Skeletal muscle tissue (tissue), 4 donors: ENCODE data around the gene EEF2KMT. TPM values are rescaled to one million over a fixed set of nuclear protein-coding genes. Genes with fewer than 3 reads are reported as not detected.
A peak's percentile ranks its signal among the peaks of the same experiment; 100 is the strongest.

Source experiments
- H3K27ac ChIP-seq: one replicate; pipeline ENCODE4 v1.7.0; 2013; ENCODE audit warnings: mild to moderate bottlenecking, low read depth, low read length, inconsistent platforms
- H3K27me3 ChIP-seq, 3 donors: one replicate each; pipeline ENCODE4 v1.7.0; 2013; ENCODE audit warnings: low read length in 3 of 3; ENCODE audit not compliant: control insufficient read depth in 3 of 3, insufficient read depth in 3 of 3
- H3K36me3 ChIP-seq, 3 donors: one replicate each; pipeline ENCODE4 v1.7.0; 2013; ENCODE audit warnings: low read length in 3 of 3; ENCODE audit not compliant: control insufficient read depth in 3 of 3, insufficient read depth in 3 of 3
- H3K4me1 ChIP-seq, 3 donors: one replicate each; pipeline ENCODE4 v1.7.0; 2013; ENCODE audit warnings: low read length in 3 of 3, mild to moderate bottlenecking in 3 of 3; ENCODE audit not compliant: control insufficient read depth in 3 of 3, insufficient read depth in 3 of 3
- H3K4me3 ChIP-seq, 3 donors: one replicate each; pipeline ENCODE4 v1.7.0; 2013; ENCODE audit warnings: low read length in 3 of 3
- H3K9ac ChIP-seq, 3 donors: one replicate each; pipeline ENCODE4 v1.7.0; 2013; ENCODE audit warnings: low read length in 3 of 3, mild to moderate bottlenecking in 3 of 3, moderate library complexity in 2 of 3, low read depth in 1 of 3
- H3K9me3 ChIP-seq, 3 donors: one replicate each; pipeline ENCODE4 v1.7.0; 2013; ENCODE audit warnings: low read length in 3 of 3; ENCODE audit not compliant: control insufficient read depth in 3 of 3
- total RNA-seq: library from RNA; depleted of rRNA; stranded (reverse); fragments of >200 nt; gene quantifications from one replicate; pipeline ENCODE4 v1.2.3, GENCODE V29; 2014
- donor health status: Osteomylitis.

Gene EEF2KMT
- total RNA-seq, 1 donor from 2014 or later: 5.7 TPM

DNA sequence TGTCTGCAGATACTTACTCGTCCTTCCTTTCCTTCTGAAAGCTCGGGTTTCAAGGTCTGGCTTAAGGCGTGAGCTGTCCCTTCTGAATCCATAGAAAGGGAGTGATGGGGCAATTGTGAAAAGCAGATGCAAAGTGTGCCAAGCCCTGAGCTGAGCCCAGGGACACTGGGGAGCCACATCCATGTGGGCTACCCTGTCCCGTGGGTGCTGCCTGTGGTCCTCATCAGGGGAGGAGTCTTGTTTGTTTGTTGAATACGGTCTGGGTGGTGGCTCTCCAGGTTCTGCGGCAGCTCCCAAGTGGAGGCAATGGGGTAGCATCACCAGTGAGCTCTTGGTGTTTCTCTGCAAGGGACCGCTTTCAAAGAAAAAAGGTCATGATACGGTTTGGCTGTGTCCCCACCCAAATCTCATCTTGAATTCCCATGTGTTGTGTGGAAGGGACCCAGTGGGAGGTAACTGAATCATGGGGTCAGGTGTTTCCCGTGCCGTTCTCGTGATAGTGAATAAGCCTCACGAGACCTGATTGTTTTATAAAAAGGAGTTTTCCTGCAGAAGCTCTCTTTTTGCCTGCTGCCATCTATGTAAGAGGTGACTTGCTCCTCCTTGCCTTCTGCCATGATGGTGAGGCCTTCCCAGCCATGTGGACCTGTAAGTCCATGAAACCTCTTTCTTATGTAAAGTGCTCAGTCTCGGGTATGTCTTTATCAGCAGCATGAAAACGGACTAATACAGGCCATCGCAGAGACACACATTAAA lies 27.0 kb downstream of the EEF2KMT start:
- peaks cover 10 to 14% (median 13%) of the 10 kb centered on the region in 3 donors for H3K36me3 ChIP-seq

GRCh38 chr16:5069854-5070253 lies 27.7 kb downstream of the EEF2KMT start:
- Histone ChIP-seq H3K36me3 (peaks cover 4 to 9% (median 7%) of the 10 kb centered on the region in 3 donors), H3K9ac (no peak overlapping the region), H3K27ac (no peak overlapping the region), H3K4me1 (peaks cover 11 to 20% (median 15%) of the 10 kb centered on the region in 3 donors), H3K4me3 (no peak overlapping the region), H3K9me3 (no peaks in the 10 kb centered on the region), H3K27me3 (peaks cover 0 to under 1% (median 0%) of the 10 kb centered on the region in 3 donors)

More for the DNA sequence above, 27.0 kb downstream of the EEF2KMT start:
- Histone ChIP-seq H3K4me3 (peak overlapping the region in 1 of 3 donors; percentile 86), H3K4me1 (peaks cover 11 to 20% (median 15%) of the 10 kb centered on the region in 3 donors), H3K9ac (no peak overlapping the region), H3K27ac (peak overlapping the region; percentile 73), H3K9me3 (no peaks in the 10 kb centered on the region), H3K27me3 (no peaks in the 10 kb centered on the region)

DNA sequence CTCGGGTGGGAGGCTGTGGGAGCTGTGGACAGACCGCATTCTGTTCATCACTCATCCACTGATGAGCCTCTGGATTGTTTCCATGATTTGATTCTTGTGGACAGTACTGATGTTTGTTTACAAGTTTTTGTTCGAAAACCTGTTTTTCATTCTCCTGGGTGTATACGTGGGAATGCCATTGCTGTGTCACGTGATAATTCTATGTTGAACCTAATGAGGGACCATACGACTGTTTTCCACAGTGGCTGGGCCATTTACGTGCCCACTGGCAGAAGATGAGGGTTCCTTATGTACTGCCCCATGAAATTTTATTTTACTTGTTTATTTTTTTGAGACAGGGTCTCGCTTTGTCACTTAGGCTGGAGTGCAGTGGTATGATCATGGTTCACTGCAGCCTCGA lies 28.5 kb downstream of the EEF2KMT start:
- Histone ChIP-seq H3K4me1 (peaks cover 11 to 20% (median 15%) of the 10 kb centered on the region in 3 donors), H3K9ac (no peak overlapping the region), H3K9me3 (no peaks in the 10 kb centered on the region), H3K27me3 (peaks cover 0 to 5% (median 0%) of the 10 kb centered on the region in 3 donors), H3K36me3 (peaks cover 0 to 9% (median 0%) of the 10 kb centered on the region in 3 donors), H3K27ac (no peak overlapping the region), H3K4me3 (no peak overlapping the region)

GRCh38 chr16:5066511-5066910 lies 31.1 kb downstream of the EEF2KMT start:
- no peaks in the 10 kb centered on the region for H3K36me3 ChIP-seq
- H3K4me3 ChIP-seq: no peak overlapping the region
- H3K27me3 ChIP-seq: peaks cover 0 to 8% (median 0%) of the 10 kb centered on the region in 3 donors
- no peaks in the 10 kb centered on the region for H3K9me3 ChIP-seq
- no peak overlapping the region for H3K9ac ChIP-seq
- H3K27ac ChIP-seq: no peak overlapping the region
- H3K4me1 ChIP-seq: peaks cover 4% of the 10 kb centered on the region in 3 donors

DNA sequence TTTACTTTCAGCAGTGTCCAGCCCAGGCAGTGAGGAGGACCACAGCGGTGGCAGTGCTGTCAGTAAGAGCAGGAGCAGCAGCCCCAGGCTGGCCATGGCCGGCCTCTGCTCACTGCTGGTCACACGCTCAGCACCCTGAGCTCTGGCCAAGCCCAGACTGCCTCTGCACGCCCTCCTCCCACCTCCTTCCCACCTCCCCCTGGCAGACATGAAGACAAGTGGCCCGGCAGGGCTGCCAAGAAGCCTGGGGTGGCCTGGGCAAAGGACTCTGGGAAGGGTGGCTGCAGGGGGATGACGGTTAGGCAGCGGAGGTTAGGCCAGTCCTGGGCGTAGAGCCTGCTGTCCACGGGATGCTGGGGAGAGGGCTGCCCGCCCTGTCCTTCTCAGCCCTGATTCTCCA lies 31.8 kb downstream of the EEF2KMT start, which contains the start of gene C16orf89:
TSS of gene C16orf89 (minus strand) at position 144 of the 400 bp plus-strand sequence. CDS start at position 96, 48 bp downstream.
- no peak within 1 kb of the TSS for H3K9ac ChIP-seq
- no peaks in the 10 kb centered on the region for H3K36me3 ChIP-seq
- H3K9me3 ChIP-seq: no peaks in the 10 kb centered on the region
- H3K27me3 ChIP-seq: peaks cover 0 to 8% (median 0%) of the 10 kb centered on the region in 3 donors
- H3K4me3 ChIP-seq: no peak within 1 kb of the TSS
- no peak within 1 kb of the TSS for H3K27ac ChIP-seq
- H3K4me1 ChIP-seq: no peaks in the 10 kb centered on the region

DNA sequence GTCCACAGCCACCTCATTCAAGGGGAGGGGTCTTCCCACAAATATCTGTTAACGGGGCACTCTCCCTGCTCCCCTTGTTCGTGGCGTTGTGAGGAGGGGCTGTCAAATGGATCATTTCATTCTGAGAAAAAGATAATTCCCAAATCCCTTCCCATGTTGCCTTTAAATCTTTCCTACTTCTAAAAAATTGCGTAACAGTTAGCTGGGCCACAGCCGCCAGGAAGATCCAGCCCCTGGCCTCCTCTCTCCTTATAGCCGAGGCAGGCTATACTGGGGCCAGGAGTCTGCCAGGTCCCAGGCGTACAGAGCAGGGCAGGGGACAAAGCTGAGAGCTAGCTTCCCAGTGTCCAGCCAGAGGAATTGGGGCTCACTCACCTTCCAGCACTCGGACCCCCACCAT lies 32.3 kb downstream of the EEF2KMT start:
- Histone ChIP-seq H3K4me1 (no peaks in the 10 kb centered on the region), H3K9me3 (no peaks in the 10 kb centered on the region), H3K9ac (no peak overlapping the region), H3K27ac (no peak overlapping the region), H3K27me3 (peaks cover 0 to 10% (median 0%) of the 10 kb centered on the region in 3 donors), H3K4me3 (no peak overlapping the region), H3K36me3 (no peaks in the 10 kb centered on the region)

GRCh38 chr16:5064915-5065314 lies 32.7 kb downstream of the EEF2KMT start:
- Histone ChIP-seq H3K9me3 (no peaks in the 10 kb centered on the region), H3K27me3 (peaks cover 0 to 11% (median 0%) of the 10 kb centered on the region in 3 donors), H3K27ac (no peak overlapping the region), H3K9ac (no peak overlapping the region), H3K4me3 (no peak overlapping the region), H3K36me3 (no peaks in the 10 kb centered on the region), H3K4me1 (no peaks in the 10 kb centered on the region)

DNA sequence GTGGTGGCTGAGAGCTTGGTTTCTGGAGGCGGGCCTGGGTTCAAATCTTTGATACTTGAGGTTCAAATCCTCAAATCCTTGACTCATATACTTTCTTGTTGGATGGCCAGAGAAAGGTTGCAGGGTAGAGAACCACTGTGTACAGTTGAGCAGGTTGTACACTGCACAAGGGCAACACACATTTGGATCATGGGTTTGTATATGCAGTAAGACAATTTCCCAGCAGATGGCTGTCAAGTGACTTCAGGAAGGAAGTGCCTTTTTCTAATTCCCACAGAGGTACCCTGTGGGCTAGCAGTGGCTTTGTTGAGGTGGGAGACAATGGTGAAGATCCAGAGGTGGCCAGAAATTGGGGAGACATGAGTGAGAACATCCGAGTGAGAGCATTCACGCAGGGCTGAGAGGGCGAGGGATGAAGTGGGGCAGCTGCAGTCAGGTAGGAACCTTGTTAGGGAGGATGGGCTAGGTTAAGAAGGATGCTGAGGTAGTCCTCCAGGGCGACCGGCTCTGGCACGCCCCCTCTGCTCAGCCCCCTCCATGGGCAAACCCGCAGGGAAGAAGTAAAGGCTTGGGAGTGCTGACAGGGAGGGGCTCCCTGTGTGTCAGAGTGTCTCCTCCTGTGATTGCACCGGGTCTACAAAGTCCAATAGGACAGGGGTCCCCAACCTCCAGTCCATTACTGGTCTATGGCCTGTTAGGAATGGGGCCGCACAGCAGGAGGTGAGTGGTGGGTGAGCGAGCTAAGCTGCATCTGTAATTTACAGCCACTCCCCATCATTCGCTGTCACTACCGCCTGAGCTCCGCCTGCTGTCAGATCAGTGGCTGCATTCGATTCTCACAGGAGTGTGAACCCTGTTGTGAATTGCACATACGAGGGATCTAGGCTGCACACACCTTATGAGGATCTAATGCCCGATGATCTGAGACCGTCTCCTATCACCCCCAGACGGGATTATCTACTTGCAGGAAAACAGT lies 34.5 kb downstream of the EEF2KMT start:
- no peak overlapping the region for H3K27ac ChIP-seq
- no peaks in the 10 kb centered on the region for H3K9me3 ChIP-seq
- no peaks in the 10 kb centered on the region for H3K4me1 ChIP-seq
- H3K4me3 ChIP-seq: no peak overlapping the region
- no peak overlapping the region for H3K9ac ChIP-seq
- no peaks in the 10 kb centered on the region for H3K36me3 ChIP-seq
- H3K27me3 ChIP-seq: peaks cover 0 to 11% (median 0%) of the 10 kb centered on the region in 3 donors

- H3K4me3 ChIP-seq: no peak overlapping the region
- peaks cover 0 to 11% (median 0%) of the 10 kb centered on the region in 3 donors for H3K27me3 ChIP-seq
- H3K36me3 ChIP-seq: no peaks in the 10 kb centered on the region
- H3K9ac ChIP-seq: no peak overlapping the region
- H3K27ac ChIP-seq: no peak overlapping the region
- no peaks in the 10 kb centered on the region for H3K4me1 ChIP-seq
- no peaks in the 10 kb centered on the region for H3K9me3 ChIP-seq
Measured at GRCh38 chr16:5062051-5062450, 35.5 kb downstream of the EEF2KMT start.
